Measurements from ENCODE around the gene MLN. TPM values are rescaled to one million over a fixed set of nuclear protein-coding genes. Genes with fewer than 3 reads are reported as not detected.

MLN gene
- total and polyA plus RNA-seq, 2 donors (not counting 3 experiments of a cell fraction or from before 2014, with no cell fraction given): not detected

DNA sequence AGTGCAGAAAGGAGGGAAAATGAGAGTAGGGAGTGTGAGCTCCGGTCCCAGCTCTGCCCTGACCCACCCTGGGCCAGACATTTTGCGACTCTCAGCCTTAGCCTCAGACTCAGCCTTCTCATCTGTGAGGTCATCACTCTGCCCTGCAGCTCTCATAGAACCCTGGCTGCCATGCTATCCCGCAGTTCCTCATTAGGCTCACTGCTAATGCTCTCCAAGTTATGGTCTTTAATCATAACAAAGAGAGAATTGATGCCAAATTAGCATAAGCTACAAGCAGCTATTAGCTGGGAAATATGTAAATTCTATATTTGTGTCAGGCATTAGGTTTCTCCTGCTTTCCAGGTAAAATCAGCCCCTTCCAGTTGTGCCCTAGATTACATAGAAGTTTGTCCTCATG lies 46.5 kb upstream of the MLN start:
- TF ChIP-seq POLR2AphosphoS5 (IDR thresholded peaks at IDR 0.05; ENCODE audit: insufficient read depth, low read depth, low read length): no peak
- no peak for TF ChIP-seq EZH2 (IDR thresholded peaks at IDR 0.05; ENCODE audit: borderline replicate concordance, low read depth, low read length, severe bottlenecking)
- no peak for TF ChIP-seq GATA2 (IDR thresholded peaks at IDR 0.05; ENCODE audit: insufficient read depth, insufficient read length, low read depth, low read length)
- TF ChIP-seq JUN (IDR thresholded peaks at IDR 0.05; ENCODE audit: borderline replicate concordance, insufficient read depth, insufficient read length, low read depth): no peak
- no peak for TF ChIP-seq FOS (IDR thresholded peaks at IDR 0.05; ENCODE audit: borderline replicate concordance, insufficient read depth, low read length)
- TF ChIP-seq MAX (IDR thresholded peaks at IDR 0.05; ENCODE audit: insufficient read depth, insufficient read length): no peak
- no peak for TF ChIP-seq POLR2A (IDR thresholded peaks at IDR 0.05; ENCODE audit: low read depth, low read length)
- TF ChIP-seq CTCF (IDR thresholded peaks at IDR 0.05; ENCODE audit: extremely low read depth in 1 of 2, insufficient read depth in 1 of 2, low read depth in 1 of 2, low read length in 2 of 2): no peak
- TF ChIP-seq MYC (IDR thresholded peaks at IDR 0.05; ENCODE audit: low read depth, low read length): no peak
- H3K9me1 ChIP-seq (replicated peaks; ENCODE audit: control insufficient read depth, extremely low read depth, insufficient read depth, low read length): no peaks in the 10 kb centered on the region
- H3K79me2 ChIP-seq (ENCODE audit: control insufficient read depth, insufficient read depth, low read length): no peaks in the 10 kb centered on the region
- intact Hi-C loops (cut with micrococcal nuclease) (no loop called here), dilution Hi-C loops (cut with MboI; ENCODE audit: extremely low pct_ligation_motif_present, low sequenced_read_pairs) (no loop called here)
- H3K9ac ChIP-seq (replicated peaks; ENCODE audit: extremely low read depth, insufficient read depth, low read length): no peak overlapping the region
- H3K4me1 ChIP-seq (ENCODE audit: control insufficient read depth, extremely low read depth, insufficient read depth, low read length): no peaks in the 10 kb centered on the region
- no TSS peak for BruUV-seq (replicated peaks)
- peaks cover 8 to 12% of the 10 kb centered on the region in 2 experiments for H3K27me3 ChIP-seq (ENCODE audit: control insufficient read depth in 2 of 2, insufficient read depth in 2 of 2, low read length in 2 of 2)
- FAIRE-seq (no peak), DNase-seq (ENCODE audit: low read depth, low spot score) (no peak)
- H3K27ac ChIP-seq (ENCODE audit: insufficient read depth, low read depth, low read length): no peak overlapping the region
- no peak overlapping the region for H2AFZ ChIP-seq (ENCODE audit: low read depth, low read length)
- no peak overlapping the region for H3K4me3 ChIP-seq (replicated peaks in 1 of 3; ENCODE audit: insufficient read depth in 1 of 3, low read depth in 1 of 3, low read length in 3 of 3)
- no peaks in the 10 kb centered on the region for H3K9me3 ChIP-seq (replicated peaks; ENCODE audit: control insufficient read depth, insufficient read depth, low read length)
- no peaks in the 10 kb centered on the region for H3K36me3 ChIP-seq (ENCODE audit: control insufficient read depth in 2 of 2, extremely low read depth in 1 of 2, insufficient read depth in 2 of 2, low read length in 2 of 2)
- ChIA-PET POLR2A (no interaction called here), CTCF (interaction anchor here (0.8 to 2.3 kb wide), 5 partner anchors 10 to 205 kb away, joined by 3 to 8 read pairs (median 4); no protein-coding TSS in a partner anchor)
- no peak overlapping the region for H3K4me2 ChIP-seq (ENCODE audit: insufficient read depth, low read length)
- no peaks in the 10 kb centered on the region for H4K20me1 ChIP-seq (replicated peaks; ENCODE audit: control insufficient read depth, extremely low read depth, insufficient read depth, low read length)
